Small intestine (tissue), 7 donors: ENCODE results near the gene USP10. TPM values are rescaled to one million over a fixed set of nuclear protein-coding genes. Genes with fewer than 3 reads are reported as not detected.
A peak's percentile ranks its signal among the peaks of the same experiment; 100 is the strongest.

Experiments
- DNase-seq, 2 donors: peaks; one replicate each; pipeline versions ENCODE4 v3.0.0 to v3.0.0-alpha.2; 2013
- FAIRE-seq: peaks from 2 replicates; lab custom pipeline; 2012; peaks lifted over from hg19 to GRCh38; lab: Jason Lieb, UNC
- H3K27ac ChIP-seq, 3 donors: one replicate each; pipeline ENCODE4 v1.5.1; 2013; ENCODE audit warnings: low read length in 2 of 3, mild to moderate bottlenecking in 2 of 3, control low read depth in 1 of 3, inconsistent platforms in 1 of 3, low read depth in 1 of 3, moderate library complexity in 1 of 3
- H3K27me3 ChIP-seq, 3 donors: one replicate each; pipeline ENCODE4 v1.6.1; 2013; ENCODE audit warnings: low read length in 3 of 3, inconsistent platforms in 1 of 3; ENCODE audit not compliant: control insufficient read depth in 3 of 3, insufficient read depth in 3 of 3
- H3K36me3 ChIP-seq, 3 donors: one replicate each; pipeline ENCODE4 v1.6.1; 2013; ENCODE audit warnings: low read length in 3 of 3, inconsistent platforms in 1 of 3, low read depth in 1 of 3, mild to moderate bottlenecking in 1 of 3, moderate library complexity in 1 of 3; ENCODE audit not compliant: control insufficient read depth in 3 of 3, insufficient read depth in 2 of 3
- H3K4me1 ChIP-seq, 3 donors: one replicate each; pipeline ENCODE4 v1.6.1; 2013; ENCODE audit warnings: low read length in 2 of 3, inconsistent platforms in 1 of 3, low read depth in 1 of 3, mild to moderate bottlenecking in 1 of 3, moderate library complexity in 1 of 3; ENCODE audit not compliant: control insufficient read depth in 3 of 3, insufficient read depth in 2 of 3
- H3K4me3 ChIP-seq, 3 donors: one replicate each; pipeline ENCODE4 v1.5.1; 2013; ENCODE audit warnings: low read length in 3 of 3, control low read depth in 1 of 3, inconsistent platforms in 1 of 3, low read depth in 1 of 3, mild to moderate bottlenecking in 1 of 3, moderate library complexity in 1 of 3
- H3K9me3 ChIP-seq, 2 donors: one replicate each; pipeline ENCODE4 v1.6.1; 2013; ENCODE audit warnings: low read depth in 1 of 2, low read length in 1 of 2; ENCODE audit not compliant: control insufficient read depth in 2 of 2, insufficient read depth in 1 of 2
- WGBS, 3 donors: extraction: QIAGEN DNeasy Blood & Tissue Kit; methylation state at CpG; one replicate each; pipeline ENCODE4 v1.1.7; 2013; 5-methylcytosine and 5-hydroxymethylcytosine counted together
- polyA plus RNA-seq, 4 donors: library from polyadenylated mRNA; stranded (reverse) in 3 of 4; unstranded in 1 of 4; fragments of 200-250 nt in 3 of 4; fragments of 120-200 nt in 1 of 4; gene quantifications; one replicate each; pipeline versions ENCODE4 v1.2.1 to v1.2.3, GENCODE V29; 2013
- donor health status: healthy with polysubstance abuse.
- donor health status: control.
- donor health status: control.
- donor health status: Bipolar disorder and iron deficiency.
- donor health status: healthy.

USP10 gene
- polyA plus RNA-seq, 4 donors, result 22.4 to 67.1 (median 32.1) TPM

DNA sequence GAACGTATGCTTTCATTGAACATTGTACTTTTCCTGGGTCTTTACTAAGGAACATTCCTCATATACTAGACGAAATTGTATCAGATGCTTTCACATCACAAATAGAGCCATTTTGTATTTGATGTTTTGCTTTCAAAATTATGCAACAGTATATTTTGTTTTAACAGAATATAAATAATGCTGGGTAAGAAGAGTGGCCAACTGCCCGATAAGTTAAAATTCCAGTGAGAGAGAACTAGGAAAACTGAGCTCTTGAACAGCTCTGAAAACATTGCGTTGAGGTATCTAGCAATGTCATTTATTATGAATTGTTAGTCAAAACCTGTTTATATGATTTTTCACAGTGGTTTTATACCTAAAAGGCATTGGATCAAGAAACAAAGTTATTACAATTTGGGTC, 50.8 kb downstream of the USP10 start:
- Histone ChIP-seq H3K9me3 (no peaks in the 10 kb centered on the region), H3K27ac (no peak overlapping the region), H3K36me3 (peaks cover 0 to 27% (median 4%) of the 10 kb centered on the region in 3 donors), H3K27me3 (no peaks in the 10 kb centered on the region), H3K4me3 (no peak overlapping the region), H3K4me1 (peaks cover 0 to 6% (median 0%) of the 10 kb centered on the region in 3 donors)
- FAIRE-seq, result no peak
- DNase-seq, result no peak
- WGBS, 3 donors, result 74 to 89% (median 84%) methylated on average over 4 of the region's 4 CpGs

DNA sequence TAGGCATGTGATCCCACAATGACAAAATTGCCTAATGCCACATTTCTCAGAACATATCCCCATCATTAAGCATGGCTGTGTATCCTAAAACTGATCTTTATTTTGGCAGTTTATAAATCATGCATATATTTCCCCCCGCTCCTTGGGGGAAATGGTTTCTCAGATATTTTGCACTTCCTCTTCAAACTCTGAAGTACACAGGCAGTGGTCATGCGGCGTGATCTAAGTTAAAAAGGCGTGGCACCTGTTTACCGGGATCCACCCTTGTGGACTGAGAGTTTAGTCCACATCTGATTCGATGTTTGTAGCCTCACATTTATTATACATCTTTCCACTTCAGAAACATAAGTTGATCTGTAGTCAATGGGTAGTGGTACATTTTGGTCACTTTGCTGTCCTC, 51.4 kb downstream of the USP10 start:
- Histone ChIP-seq H3K4me3 (no peak overlapping the region), H3K27ac (peak overlapping the region in 1 of 3 donors; percentile 0), H3K27me3 (no peaks in the 10 kb centered on the region), H3K4me1 (peaks cover 0 to 6% (median 0%) of the 10 kb centered on the region in 3 donors), H3K9me3 (no peaks in the 10 kb centered on the region), H3K36me3 (peaks cover 0 to 30% (median 2%) of the 10 kb centered on the region in 3 donors)
- DNase-seq, result peak in 1 of 2 donors; percentile 64
- 35 to 49% (median 37%) methylated on average over 6 of the region's 6 CpGs for WGBS, 3 donors
- no peak for FAIRE-seq

DNA sequence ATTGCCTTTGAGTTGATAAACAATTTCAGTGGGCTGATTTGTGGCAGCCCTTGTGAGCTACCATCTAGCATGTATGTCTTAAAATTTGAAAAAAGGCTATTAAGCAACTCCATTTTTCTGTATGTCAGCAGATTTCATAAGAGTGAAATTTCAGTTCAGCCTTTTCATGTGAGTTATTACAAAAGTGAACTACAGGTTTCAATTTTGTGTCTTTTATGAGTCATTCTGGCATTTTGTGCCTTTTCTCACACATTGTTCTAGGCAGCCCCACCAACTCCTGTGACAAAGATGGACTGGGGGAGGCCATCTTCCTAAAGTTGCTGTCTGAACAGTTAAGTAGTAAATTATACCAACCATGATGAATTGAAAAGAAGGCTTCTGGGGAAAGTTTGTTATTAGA, 52.1 kb downstream of the USP10 start:
- no peak overlapping the region for H3K27ac ChIP-seq

DNA sequence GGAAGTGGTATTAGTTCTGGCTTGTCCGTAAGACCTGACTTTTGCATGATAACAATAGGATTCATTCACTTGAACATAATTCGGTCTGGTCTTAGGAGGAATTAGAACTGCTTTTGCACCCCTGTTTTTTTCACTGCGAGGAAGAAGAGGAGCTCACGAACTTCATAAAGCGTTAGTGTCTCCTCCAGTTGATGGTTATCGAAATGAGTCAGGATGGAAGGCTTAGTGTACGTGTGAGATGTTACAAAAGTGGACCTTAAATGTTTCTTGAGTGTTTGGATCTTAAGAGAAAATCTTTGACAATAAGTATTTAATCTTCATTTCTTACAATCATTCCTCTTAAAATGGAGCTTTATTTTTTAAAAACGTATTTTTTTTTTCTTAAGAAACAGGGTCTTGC, 52.8 kb downstream of the USP10 start:
- Histone ChIP-seq H3K9me3 (no peaks in the 10 kb centered on the region), H3K36me3 (peaks cover 0 to 21% (median under 1%) of the 10 kb centered on the region in 3 donors), H3K4me1 (peaks cover 0 to 6% (median 0%) of the 10 kb centered on the region in 3 donors), H3K4me3 (no peak overlapping the region), H3K27ac (no peak overlapping the region), H3K27me3 (no peaks in the 10 kb centered on the region)
- 79 to 93% (median 80%) methylated on average over 8 of the region's 8 CpGs for WGBS, 3 donors
- no peak for FAIRE-seq
- DNase-seq, result no peak

More for the DNA sequence above, 52.1 kb downstream of the USP10 start:
- FAIRE-seq, result no peak
- Histone ChIP-seq H3K4me3 (no peak overlapping the region), H3K36me3 (peaks cover 0 to 25% (median 2%) of the 10 kb centered on the region in 3 donors), H3K4me1 (peaks cover 0 to 6% (median 0%) of the 10 kb centered on the region in 3 donors), H3K9me3 (no peaks in the 10 kb centered on the region), H3K27me3 (no peaks in the 10 kb centered on the region)
- DNase-seq, result no peak

DNA sequence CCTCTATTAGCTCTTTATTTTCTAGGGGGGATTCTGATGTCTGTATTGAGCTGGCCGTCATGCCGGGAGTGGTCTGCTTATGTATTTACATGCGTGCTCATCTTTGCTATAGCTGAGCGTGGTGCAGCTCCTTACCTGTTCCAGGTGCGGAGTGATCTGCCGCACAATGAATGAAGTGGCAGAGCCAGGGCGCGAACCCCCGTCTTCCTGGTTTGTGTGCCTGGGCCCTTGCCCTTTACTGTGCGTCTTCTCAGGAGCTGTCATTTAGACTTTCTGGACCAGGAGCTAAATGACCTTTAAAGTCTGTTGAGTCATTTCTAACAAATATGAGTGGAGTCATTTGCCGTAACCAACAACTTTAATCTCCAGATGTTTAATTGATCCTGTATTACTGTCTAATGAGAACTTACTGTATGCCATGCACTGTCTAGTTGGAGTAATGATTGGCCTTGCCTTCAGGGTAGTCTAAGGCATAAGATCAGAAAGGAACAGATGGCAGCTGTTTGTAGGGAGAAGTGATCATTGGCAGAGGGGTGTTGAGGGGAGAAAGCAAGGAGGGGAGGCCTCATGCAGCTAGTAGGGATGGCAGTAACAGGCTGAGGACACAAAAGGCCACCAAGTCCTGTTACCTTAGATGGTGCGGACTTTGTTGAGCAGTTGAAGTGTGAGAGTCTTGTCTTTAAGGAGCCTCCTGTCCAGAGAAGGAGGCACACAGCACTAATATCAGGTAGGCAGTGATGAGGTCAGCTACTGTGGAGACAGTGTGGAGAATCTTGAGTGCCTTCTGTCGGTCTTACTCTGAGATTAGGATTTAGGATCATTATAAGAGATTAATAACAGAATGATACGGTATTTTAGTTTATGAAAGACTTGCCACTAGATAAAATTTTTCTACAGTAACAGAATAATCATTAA, 53.9 kb downstream of the USP10 start:
- Histone ChIP-seq H3K27ac (no peak overlapping the region), H3K27me3 (no peaks in the 10 kb centered on the region), H3K4me3 (no peak overlapping the region), H3K36me3 (peaks cover 0 to 19% (median 0%) of the 10 kb centered on the region in 3 donors), H3K4me1 (peaks cover 0 to 14% (median 2%) of the 10 kb centered on the region in 3 donors), H3K9me3 (no peaks in the 10 kb centered on the region)
- FAIRE-seq (no peak), DNase-seq (no peak)
- WGBS, 3 donors, result 84 to 88% (median 86%) methylated on average over 14 of the region's 14 CpGs

DNA sequence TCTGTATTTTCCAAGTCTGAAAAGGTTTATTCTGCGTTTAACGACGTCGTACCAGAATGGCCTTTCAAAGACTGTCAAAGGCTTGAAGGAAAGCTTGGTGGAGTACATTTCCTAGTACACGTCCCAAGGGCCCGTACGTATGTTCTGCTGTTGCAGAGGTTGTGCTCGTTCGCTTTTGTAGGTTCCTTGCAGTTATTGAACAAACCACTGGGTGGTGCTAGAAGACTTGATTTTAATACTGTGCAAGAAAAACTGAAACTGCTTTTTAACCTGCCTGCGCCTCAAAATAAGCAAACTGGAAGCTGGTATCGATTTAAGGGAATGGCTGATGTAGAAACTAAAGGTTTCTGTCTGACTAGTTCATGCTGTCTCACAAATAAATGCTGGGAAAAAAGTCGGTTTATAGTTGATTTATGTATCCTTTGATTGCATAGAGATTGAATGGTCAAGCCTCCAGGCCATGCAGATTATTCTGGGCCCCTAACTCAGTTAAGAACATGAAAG, 54.6 kb downstream of the USP10 start:
- no peak overlapping the region for H3K4me3 ChIP-seq
- H3K4me1 ChIP-seq, result peaks cover 0 to 19% (median 2%) of the 10 kb centered on the region in 3 donors
- FAIRE-seq (no peak), DNase-seq (peak; percentile 88 to 91)
- no peaks in the 10 kb centered on the region for H3K9me3 ChIP-seq
- WGBS, 3 donors, result 6 to 9% (median 8%) methylated on average over 12 of the region's 12 CpGs
- peak overlapping the region in 2 of 3 donors; percentile 35 to 69 for H3K27ac ChIP-seq
- H3K36me3 ChIP-seq, result peaks cover 0 to 21% (median 0%) of the 10 kb centered on the region in 3 donors
- H3K27me3 ChIP-seq, result no peaks in the 10 kb centered on the region

DNA sequence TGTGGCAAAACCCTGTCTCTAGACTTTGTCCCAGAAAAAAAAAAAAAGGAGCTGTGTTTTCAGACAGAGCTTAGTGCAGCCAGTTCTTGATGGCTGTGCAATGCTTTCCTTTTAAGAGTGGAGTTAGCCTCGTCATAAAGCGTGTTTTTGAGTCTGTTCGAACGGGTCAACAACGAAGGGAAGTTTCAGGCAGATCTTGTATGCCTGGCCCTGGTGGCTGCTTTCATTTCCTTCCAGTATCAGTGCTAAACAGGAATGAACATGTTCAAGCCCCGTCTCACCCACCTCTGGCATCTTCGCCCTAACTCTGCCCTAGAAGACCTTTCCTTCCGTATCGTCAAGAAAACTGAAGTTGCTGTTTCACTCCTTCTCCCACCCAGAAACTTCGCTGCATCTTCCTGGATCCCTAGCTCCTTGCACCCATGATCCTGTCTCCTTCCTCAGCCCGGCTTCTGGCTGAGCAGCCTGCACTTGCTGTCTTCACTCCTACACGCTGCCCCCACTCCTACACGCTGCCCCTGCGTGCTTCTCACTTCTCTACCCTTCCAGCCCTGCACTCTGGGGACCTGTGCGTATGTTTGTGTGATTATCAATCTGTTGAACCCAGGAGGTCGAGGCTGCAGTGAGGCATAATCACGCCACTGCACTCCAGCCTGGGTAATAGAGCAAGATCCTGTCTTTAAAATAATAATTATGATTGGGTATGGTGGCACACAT, 55.3 kb downstream of the USP10 start:
- WGBS, 3 donors, result 75 to 85% (median 85%) methylated on average over 17 of the region's 17 CpGs
- Histone ChIP-seq H3K9me3 (no peaks in the 10 kb centered on the region), H3K36me3 (peaks cover 0 to 17% (median 0%) of the 10 kb centered on the region in 3 donors), H3K27ac (peak overlapping the region in 1 of 3 donors; percentile 69), H3K27me3 (no peaks in the 10 kb centered on the region), H3K4me1 (peaks cover 0 to 19% (median 2%) of the 10 kb centered on the region in 3 donors), H3K4me3 (no peak overlapping the region)
- FAIRE-seq (no peak), DNase-seq (no peak)

DNA sequence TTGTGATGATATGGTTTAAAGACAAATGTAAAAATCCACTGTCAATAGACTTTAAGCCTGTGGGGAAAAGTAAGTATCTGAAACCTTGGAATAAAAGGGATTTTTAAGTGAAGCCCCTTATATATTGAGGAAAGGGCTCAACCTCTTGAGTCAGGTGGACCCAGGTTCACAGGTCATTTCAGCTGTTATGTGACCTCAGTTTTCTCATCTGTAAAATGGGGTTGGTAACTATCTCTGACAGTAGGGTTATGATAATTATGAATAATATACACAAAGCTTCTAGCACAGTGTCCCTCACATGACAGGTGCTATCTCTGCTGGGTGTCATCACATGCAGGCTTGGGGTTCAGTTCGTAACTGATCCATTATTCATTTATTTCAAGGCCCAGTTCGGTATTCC, 57.0 kb downstream of the USP10 start:
- Histone ChIP-seq H3K4me3 (no peak overlapping the region), H3K4me1 (peaks cover 0 to 24% (median 2%) of the 10 kb centered on the region in 3 donors), H3K27ac (no peak overlapping the region), H3K9me3 (no peaks in the 10 kb centered on the region), H3K27me3 (no peaks in the 10 kb centered on the region), H3K36me3 (peaks cover 0 to 28% (median 0%) of the 10 kb centered on the region in 3 donors)
- FAIRE-seq (no peak), DNase-seq (no peak)
- WGBS, 3 donors, result 42 to 48% (median 46%) methylated on average over 2 of the region's 2 CpGs
